Fibroblast of skin of left biceps (primary cell): ENCODE results near the gene OPN1MW.
"Not testable (repeated sequence)": the region's sequence is repeated elsewhere in the genome, so short reads cannot be mapped to it uniquely, and the experiment has no call there.

Experiments
- DNase-seq, 2 experiments: peaks; one replicate each; pipeline ENCODE4 v3.0.0-alpha.2; 2013; ENCODE audit warnings: low read depth in 2 of 2

OPN1MW gene

DNA sequence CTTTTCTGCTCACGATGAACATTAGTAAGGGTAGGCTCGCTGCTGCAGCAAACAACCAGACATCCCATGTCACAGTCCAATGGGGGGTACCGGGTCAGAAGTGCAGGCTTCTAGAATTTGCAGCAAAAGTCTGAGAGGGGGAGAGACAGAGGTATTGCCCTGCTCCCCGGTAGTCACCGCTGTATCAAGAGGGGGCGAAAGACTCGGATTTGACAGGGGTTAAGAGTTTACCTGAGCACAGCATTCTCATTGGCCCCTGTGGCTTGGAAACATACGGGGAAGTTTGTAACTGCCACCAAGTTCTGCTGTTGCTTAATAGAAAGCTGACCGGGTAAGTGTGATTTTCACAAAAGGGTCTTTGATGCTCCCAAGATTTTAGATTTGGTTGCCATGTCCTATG lies 28.7 kb downstream of the OPN1MW start:
- DNase-seq, result not testable (repeated sequence)

DNA sequence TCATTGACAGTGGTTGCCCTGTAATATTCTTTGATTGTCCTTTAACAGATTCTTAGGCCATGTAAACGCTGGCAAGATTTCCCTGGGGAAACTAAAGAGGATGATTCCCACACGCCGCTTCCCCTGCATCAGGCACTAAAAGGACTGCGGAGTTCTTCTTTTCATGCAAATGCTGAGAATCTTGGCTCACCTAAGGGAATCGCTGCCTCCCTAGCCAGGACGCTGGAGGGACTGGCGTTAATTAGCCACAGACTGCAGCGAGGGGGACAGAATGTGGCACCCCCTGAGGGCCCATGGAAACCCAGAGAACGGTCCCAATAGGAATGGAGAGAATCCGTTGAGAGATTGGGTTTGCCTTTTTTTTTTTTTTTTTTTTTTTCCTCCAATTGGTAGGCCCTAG lies 29.1 kb downstream of the OPN1MW start:
- not testable (repeated sequence) for DNase-seq

DNA sequence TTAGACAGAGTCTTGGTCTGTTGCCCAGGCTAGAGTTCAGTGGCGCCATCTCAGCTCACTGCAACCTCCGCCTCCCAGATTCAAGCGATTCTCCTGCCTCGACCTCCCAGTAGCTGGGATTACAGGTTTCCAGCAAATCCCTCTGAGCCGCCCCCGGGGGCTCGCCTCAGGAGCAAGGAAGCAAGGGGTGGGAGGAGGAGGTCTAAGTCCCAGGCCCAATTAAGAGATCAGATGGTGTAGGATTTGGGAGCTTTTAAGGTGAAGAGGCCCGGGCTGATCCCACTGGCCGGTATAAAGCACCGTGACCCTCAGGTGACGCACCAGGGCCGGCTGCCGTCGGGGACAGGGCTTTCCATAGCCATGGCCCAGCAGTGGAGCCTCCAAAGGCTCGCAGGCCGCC lies 37.1 kb downstream of the OPN1MW start, which contains the start of gene OPN1MW2:
Gene OPN1MW2, plus strand, starts transcription at position 301 of the 400 bp plus-strand sequence. Its CDS starts 60 bp downstream, at position 361.
- not testable (repeated sequence) for DNase-seq

DNA sequence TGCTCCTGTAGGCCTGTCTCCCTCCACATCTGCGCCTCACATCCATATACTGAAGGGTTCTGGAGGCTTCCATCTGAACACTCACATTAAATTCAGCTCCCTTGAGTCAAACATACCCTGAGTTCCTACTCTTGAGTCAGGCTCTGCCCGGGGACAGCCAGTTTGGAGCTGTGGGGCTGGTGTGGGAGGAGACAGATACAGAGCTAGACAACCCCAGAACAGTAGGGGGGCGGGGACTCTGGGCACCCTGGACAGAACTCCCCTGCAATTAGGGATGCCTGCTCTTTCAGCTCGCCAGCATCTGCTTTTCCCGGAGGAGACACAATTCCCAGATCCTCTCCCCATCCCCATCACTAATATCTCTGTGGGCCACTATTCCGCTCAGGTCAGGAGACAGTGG lies 42.9 kb downstream of the OPN1MW start:
- DNase-seq, result not testable (repeated sequence)

DNA sequence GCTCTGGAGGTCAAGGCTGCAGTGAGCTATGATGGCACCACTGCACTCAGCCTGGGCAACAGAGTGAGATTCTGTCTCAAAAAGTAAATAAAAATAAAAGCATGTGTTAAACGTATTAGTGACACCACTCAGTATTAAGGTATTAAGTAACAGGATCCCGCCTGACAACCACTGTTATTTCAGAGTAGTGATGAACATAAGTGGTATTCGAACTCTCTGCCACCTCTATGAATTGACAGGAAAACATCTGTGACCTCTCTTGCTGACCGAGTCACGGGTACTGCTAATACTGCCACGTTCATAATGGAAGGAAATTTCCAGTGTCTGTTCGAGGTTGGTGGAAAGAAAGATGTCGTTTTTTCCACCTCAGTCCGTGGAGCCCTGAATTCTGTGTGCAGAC lies 44.3 kb downstream of the OPN1MW start:
- DNase-seq, result not testable (repeated sequence)

DNA sequence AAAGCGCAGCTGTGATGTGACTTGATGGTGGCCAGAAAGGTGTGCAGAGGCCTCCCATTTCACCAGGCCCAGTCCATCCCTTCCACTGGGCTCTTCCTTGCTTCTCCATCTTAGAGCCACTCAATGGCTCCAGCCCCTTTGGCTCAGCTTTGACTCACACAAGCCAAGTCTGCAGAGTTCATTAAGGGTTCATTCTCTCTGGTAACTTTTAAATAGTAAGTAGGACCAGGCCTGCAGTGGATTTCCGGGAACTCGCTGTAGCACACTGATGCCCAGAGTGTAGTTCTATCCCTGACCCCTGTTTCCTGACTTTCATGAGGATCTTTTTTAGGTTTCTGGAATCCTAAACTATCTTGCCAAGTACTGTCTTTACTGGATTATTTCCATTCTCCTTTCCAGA lies 49.0 kb downstream of the OPN1MW start:
- DNase-seq, result not testable (repeated sequence)

DNA sequence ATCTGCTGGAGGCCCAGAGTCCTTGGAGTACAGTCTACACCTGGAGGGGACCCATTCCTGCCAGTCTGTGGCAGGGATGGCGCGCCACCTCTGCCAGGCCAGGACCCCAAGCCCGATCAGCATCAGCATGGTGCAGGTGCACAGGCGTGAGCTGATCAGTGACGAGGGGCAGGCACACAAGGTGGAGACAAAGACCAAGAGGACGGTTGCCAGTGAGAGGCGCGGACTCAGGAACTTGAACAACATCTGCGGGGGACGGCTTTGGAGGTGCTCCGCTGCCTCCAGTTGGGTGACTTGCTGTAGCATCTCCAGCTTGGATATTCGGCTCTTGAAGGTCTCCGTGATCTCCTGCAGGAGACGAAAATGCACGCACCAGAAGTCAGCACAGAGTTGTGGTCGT lies 51.2 kb downstream of the OPN1MW start:
- DNase-seq, result not testable (repeated sequence)

DNA sequence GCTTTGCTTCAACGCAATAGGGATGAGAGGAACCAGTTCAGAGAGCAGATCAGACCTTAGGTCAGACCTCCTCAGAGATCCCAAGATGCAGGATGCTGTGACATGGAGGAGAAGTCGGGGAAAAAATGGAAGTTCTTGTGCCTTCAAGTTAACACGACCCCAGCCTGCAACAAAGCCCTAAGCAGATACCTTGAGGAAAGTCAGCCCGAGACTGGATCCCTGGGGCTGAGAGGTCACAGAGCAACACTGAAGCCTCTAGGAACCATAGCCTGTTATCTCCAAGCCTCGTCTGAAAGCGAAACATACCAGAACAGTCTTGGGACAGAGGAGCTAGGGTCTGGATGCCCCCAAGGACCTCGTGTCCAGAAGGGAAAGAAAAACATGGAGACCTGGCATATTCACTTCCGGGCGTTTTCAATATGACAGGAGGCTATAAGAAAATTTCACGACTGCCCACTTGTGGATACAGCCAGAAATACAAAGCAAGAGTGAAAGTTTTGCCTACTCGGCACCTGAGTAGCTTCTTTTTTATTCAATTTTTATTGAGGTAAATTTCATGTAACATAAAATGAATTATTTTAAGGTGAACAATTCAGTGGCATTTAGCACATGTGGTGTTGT lies 56.7 kb downstream of the OPN1MW start:
- not testable (repeated sequence) for DNase-seq

DNA sequence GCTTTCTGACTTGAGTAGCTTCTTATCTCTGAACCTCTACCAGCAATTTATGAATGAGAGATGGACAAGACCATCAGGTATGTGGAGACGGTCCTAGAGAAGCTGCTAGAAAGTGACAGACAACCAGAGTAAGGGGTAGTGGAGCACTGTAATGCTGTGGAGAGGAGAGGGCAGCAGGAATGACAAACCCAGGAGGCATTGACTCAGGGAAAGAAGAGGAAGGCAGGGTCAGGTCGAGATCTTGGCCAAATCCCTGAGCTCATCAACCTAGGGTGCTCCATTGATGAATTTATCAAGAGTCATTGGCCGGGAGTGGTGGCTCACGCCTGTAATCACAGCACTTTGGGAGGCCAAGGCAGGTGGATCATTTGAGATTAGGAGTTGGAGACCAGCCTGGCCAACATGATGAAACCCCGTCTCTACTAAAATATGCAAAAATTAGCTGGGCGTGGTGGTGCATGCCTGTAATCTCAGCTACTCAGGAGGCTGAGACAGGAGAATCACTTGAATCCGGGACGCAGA lies 57.6 kb downstream of the OPN1MW start:
- not testable (repeated sequence) for DNase-seq
